Femur (tissue), 1 donor: ENCODE measurements around the gene PKNOX2.

Experiments
- DNase-seq: peaks from one replicate; pipeline ENCODE4 v3.0.0-alpha.2; 2017

The PKNOX2 gene

GRCh38 chr11:125454047-125454446 is 289.5 kb downstream of the PKNOX2 start:
- DNase-seq = no peak

- no peak for DNase-seq
These were observed 291.3 kb downstream of the PKNOX2 start for GRCh38 chr11:125455851-125456250.

GRCh38 chr11:125457814-125458343 is 293.3 kb downstream of the PKNOX2 start:
- peak; percentile 75 for DNase-seq

GRCh38 chr11:125460275-125460674 is 295.7 kb downstream of the PKNOX2 start:
- DNase-seq = no peak

DNA sequence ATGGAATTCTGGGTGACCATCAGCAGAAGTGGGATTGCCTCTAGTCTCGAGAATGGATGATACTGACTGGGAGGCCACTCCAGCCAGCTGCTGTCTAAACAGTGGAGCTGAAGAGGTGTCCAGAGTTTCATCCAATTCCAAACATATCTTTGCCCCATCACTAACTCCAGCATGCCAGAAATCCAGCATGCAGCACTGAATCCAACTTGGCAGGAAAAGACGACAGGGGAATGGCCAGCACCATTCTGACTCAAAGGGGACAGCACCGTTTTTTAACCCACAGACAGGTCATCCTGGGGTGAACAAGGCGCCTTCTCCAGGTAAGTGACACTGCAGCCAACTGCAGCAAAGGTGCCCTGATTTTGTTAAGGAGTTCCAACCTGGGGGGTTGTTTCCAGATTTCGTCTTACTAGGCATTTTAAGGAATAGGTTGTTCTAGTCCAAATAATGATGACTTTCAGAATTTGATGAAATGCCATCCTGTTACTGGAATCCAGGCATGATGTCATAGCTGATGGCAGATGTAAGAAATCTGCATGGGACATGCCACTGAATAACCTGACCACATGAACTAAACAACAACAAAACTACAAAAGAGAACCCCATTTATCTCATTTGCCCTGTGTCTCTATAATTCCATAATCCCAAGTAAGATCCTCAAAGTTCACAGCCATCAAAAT is 299.2 kb downstream of the PKNOX2 start:
- no peak for DNase-seq

DNA sequence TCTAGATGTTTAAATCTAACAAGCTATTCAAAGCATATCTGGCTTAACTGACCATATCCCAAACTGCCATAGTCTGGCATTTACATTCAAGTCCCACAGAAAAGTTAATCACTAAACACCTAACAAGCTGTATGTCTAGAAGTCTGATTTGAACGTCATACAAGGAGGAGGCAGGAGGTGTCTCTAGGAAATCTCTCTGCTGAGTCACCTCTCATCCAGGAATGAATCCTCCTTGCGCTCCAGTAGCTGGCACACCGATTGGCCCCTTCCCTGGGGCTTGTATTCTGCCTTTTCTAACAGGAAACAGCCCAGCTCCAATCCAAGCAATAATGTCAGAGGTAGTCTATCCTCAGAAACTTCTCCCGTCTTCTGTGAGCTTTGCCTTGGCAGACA is 299.7 kb downstream of the PKNOX2 start:
- DNase-seq = no peak

- no peak for DNase-seq
These were observed 300.1 kb downstream of the PKNOX2 start for GRCh38 chr11:125464666-125465065.

DNA sequence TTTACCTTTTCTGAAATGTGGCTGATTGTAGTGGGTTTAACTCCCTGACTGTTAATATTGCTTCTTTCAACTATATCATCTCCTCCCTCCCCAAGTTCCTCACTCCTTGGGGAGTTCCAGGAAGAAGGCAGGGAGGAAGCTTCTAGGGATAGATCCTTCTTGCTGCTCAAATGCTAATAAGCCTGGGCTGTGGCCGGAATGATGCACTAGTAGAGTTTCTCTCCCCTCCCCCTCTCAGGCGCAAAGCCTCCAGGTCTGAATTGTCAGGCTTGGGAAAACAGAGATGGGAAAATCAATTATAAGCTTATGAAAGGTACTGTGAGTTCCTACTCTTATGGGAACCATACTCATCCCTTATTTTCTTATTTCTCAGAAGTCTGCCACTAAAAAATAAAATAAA is 300.7 kb downstream of the PKNOX2 start:
- no peak for DNase-seq

GRCh38 chr11:125465701-125466100 is 301.1 kb downstream of the PKNOX2 start:
- DNase-seq = no peak

GRCh38 chr11:125468025-125468424 is 303.5 kb downstream of the PKNOX2 start:
- DNase-seq = no peak

GRCh38 chr11:125468852-125469251 is 304.3 kb downstream of the PKNOX2 start:
- no peak for DNase-seq

- no peak for DNase-seq
These were observed 305.8 kb downstream of the PKNOX2 start for GRCh38 chr11:125470355-125470754.

DNA sequence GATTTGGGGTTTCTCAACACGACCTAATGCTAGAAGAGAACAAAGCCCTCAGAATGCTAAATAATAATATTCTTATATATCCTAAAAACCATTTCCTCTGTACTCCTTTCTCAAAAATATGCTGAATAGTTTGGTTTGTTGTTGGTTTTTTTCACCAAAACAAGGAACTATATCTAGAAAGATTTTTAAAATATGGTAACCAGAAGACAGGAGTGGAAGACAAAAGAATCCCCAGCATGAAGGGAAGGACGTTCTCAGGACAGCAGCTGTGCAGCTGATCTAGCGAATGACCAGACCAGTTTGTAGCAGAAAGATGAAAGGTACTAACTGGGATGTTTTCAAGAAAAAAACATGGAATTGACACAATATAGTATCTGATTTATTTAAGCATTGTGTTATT is 312.2 kb downstream of the PKNOX2 start:
- DNase-seq = no peak

DNA sequence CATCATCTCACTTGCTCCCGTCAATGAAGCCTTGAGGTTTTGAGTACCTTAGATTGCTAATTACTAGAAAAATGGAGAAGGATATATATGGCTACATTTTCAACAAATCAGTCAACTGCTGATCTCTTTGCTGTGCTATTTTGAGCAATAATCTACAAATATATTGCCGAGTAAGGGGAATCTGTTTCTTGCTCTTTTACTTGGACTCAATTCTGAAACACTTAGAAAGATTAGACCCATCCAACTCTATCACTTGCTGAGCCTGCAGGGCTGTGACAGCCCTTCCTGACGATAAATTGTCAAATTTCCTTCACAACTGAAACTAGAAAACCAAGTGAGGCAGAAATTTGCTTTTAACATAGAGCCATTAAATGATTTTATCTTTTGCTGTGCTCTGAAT is 314.6 kb downstream of the PKNOX2 start:
- DNase-seq = no peak

DNA sequence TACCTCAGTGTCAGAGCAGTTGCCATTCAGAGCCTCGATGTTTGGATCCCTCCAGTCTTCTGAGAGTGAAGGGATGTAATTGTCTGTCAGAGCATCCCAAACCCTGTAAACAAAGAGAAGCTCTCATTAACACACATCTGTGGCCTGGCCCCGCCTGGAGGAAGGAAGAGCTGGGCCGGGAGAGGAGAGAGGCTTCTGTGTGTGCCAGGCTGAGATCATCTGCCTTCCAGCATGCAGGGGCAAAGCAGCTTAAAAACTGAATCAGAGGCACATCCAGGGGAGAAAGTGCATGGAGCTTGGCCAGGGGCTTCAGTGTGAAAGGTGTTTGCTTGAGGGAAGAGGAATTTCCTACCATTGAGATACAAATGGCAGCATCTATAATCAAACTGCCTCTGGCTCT is 317.0 kb downstream of the PKNOX2 start:
- no peak for DNase-seq
